Measurements from ENCODE around the gene ZNF665. TPM values are rescaled to one million over a fixed set of nuclear protein-coding genes. Genes with fewer than 3 reads are reported as not detected.
"Not testable (repeated sequence)": the region's sequence is repeated elsewhere in the genome, so short reads cannot be mapped to it uniquely, and the experiment has no call there.

Gene ZNF665
- 0.32 and 0.86 TPM in 2 replicates for total RNA-seq

GRCh38 chr19:53192771-53193534 is at the start of gene ZNF665:
ZNF665 (minus strand) TSS chr19:53193358; CDS start chr19:53182898, 10,460 bp downstream.
- TF ChIP-seq CTCF (IDR thresholded peaks at IDR 0.05; ENCODE audit: insufficient read depth, low read depth, low read length): no peak

GRCh38 chr19:53237114-53237777 is 44.1 kb upstream of the ZNF665 start:
- no peak overlapping the region for H3K4me3 ChIP-seq (ENCODE audit: low read depth, low read length)
- no peak for TF ChIP-seq CTCF (IDR thresholded peaks at IDR 0.05; ENCODE audit: insufficient read depth, low read depth, low read length)
- no peak for DNase-seq (ENCODE audit: low read depth)

More at GRCh38 chr19:53192771-53193534, at the start of gene ZNF665:
- peak within 1 kb of the TSS; percentile 82 for H3K4me3 ChIP-seq (ENCODE audit: low read depth, low read length)
- DNase-seq (ENCODE audit: low read depth): peak; percentile 87

- TF ChIP-seq CTCF (IDR thresholded peaks at IDR 0.05; ENCODE audit: insufficient read depth, low read depth, low read length): no peak
- no peak overlapping the region for H3K4me3 ChIP-seq (ENCODE audit: low read depth, low read length)
Observed at GRCh38 chr19:53224606-53225005, 31.4 kb upstream of the ZNF665 start.

GRCh38 chr19:53222716-53223115 is 29.6 kb upstream of the ZNF665 start:
- DNase-seq (ENCODE audit: low read depth): not testable (repeated sequence)

More at GRCh38 chr19:53224606-53225005, 31.4 kb upstream of the ZNF665 start:
- no peak for DNase-seq (ENCODE audit: low read depth)

GRCh38 chr19:53212703-53213320 is 19.7 kb upstream of the ZNF665 start:
- H3K4me3 ChIP-seq (ENCODE audit: low read depth, low read length): no peak overlapping the region
- no peak for DNase-seq (ENCODE audit: low read depth)
- TF ChIP-seq CTCF (IDR thresholded peaks at IDR 0.05; ENCODE audit: insufficient read depth, low read depth, low read length): no peak

More at GRCh38 chr19:53222716-53223115, 29.6 kb upstream of the ZNF665 start:
- not testable (repeated sequence) for H3K4me3 ChIP-seq (ENCODE audit: low read depth, low read length)

- not testable (repeated sequence) for H3K4me3 ChIP-seq (ENCODE audit: low read depth, low read length); DNase-seq (ENCODE audit: low read depth)
Observed at GRCh38 chr19:53211554-53211953, 18.4 kb upstream of the ZNF665 start.

GRCh38 chr19:53196777-53197396 is 3.7 kb upstream of the ZNF665 start:
- H3K4me3 ChIP-seq (ENCODE audit: low read depth, low read length): peak overlapping the region; percentile 87
- TF ChIP-seq CTCF (IDR thresholded peaks at IDR 0.05; ENCODE audit: insufficient read depth, low read depth, low read length): no peak

More at GRCh38 chr19:53196777-53197396, 3.7 kb upstream of the ZNF665 start:
- peak; percentile 95 for DNase-seq (ENCODE audit: low read depth)

All from fibroblast of villous mesenchyme (primary cell).